NT2/D1 (cell line): Measurements from ENCODE around the gene GPAT3.

Experiments used
- YY1 ChIP-seq: IDR thresholded peaks from 2 replicates; pipeline ENCODE4 v1.6.1; 2011; ENCODE audit not compliant: insufficient read length, insufficient read depth
- ZNF274 ChIP-seq: IDR thresholded peaks from 2 replicates; pipeline ENCODE4 v1.6.1; 2011; ENCODE audit warnings: mild to moderate bottlenecking, low read depth, low read length

GRCh38 chr4:83604321-83604720, 68.4 kb downstream of the GPAT3 start:
- TF ChIP-seq YY1 (no peak), ZNF274 (no peak)
